Liver (tissue), 9 donors: ENCODE data around the gene DSE. TPM values are rescaled to one million over a fixed set of nuclear protein-coding genes. Genes with fewer than 3 reads are reported as not detected.

Experiments used
- DNase-seq: peaks from one replicate; pipeline ENCODE4 v3.0.0-alpha.2; 2017; ENCODE audit warnings: low spot score
- H3K27ac ChIP-seq, 2 donors: one replicate each; pipeline ENCODE4 v1.7.0; 2013; ENCODE audit warnings: inconsistent platforms in 2 of 2, low read length in 2 of 2, control low read depth in 1 of 2, low read depth in 1 of 2, mild to moderate bottlenecking in 1 of 2
- H3K27me3 ChIP-seq, 4 donors: one replicate each; pipeline versions ENCODE4 v1.6.1 to v1.7.0; 2013; ENCODE audit warnings: low read length in 3 of 4, inconsistent platforms in 1 of 4, mild to moderate bottlenecking in 1 of 4, moderate library complexity in 1 of 4; ENCODE audit not compliant: control insufficient read depth in 4 of 4, insufficient read depth in 4 of 4
- H3K36me3 ChIP-seq, 4 donors: one replicate each; pipeline versions ENCODE4 v1.6.1 to v1.7.0; 2013; ENCODE audit warnings: low read length in 3 of 4, mild to moderate bottlenecking in 3 of 4, low read depth in 1 of 4, moderate library complexity in 1 of 4; ENCODE audit not compliant: control insufficient read depth in 4 of 4, insufficient read depth in 3 of 4
- H3K4me1 ChIP-seq, 4 donors: one replicate each; pipeline versions ENCODE4 v1.6.1 to v1.7.0; 2013; ENCODE audit warnings: low read length in 3 of 4, mild to moderate bottlenecking in 3 of 4, moderate library complexity in 1 of 4; ENCODE audit not compliant: control insufficient read depth in 4 of 4, insufficient read depth in 4 of 4
- H3K4me3 ChIP-seq, 3 donors: one replicate each; pipeline versions ENCODE4 v1.6.1 to v1.7.0; 2013; ENCODE audit warnings: low read length in 3 of 3, control low read depth in 1 of 3, low read depth in 1 of 3, mild to moderate bottlenecking in 1 of 3
- H3K9ac ChIP-seq, 2 donors: one replicate each; pipeline ENCODE4 v1.7.0; 2013; ENCODE audit warnings: low read length in 2 of 2, mild to moderate bottlenecking in 2 of 2, moderate library complexity in 2 of 2, control low read depth in 1 of 2, low read depth in 1 of 2
- H3K9me3 ChIP-seq, 4 donors: one replicate each; pipeline versions ENCODE4 v1.6.1 to v1.7.0; 2013; ENCODE audit warnings: low read length in 3 of 4; ENCODE audit not compliant: control insufficient read depth in 4 of 4
- CTCF ChIP-seq: fragments of 150-350 bp; IDR thresholded peaks from 2 replicates; pipeline ENCODE4 v1.5.1; 2017; ENCODE audit warnings: improper control_type of control experiment, low read depth, low read length; ENCODE audit not compliant: missing input control
- EGR1 ChIP-seq, 2 donors: IDR thresholded peaks; 2 replicates each; pipeline ENCODE4 v1.6.1; 2016 to 2018; ENCODE audit warnings: antibody characterized with exemption in 2 of 2, low read depth in 2 of 2
- FOXA1 ChIP-seq: IDR thresholded peaks from 2 replicates; pipeline ENCODE4 v1.6.1; 2016; ENCODE audit warnings: antibody characterized with exemption
- GABPA ChIP-seq, 2 donors: IDR thresholded peaks in 1 of 2; conservative IDR thresholded peaks in 1 of 2; 2 replicates each; pipeline ENCODE4 v1.6.1; 2016; ENCODE audit warnings: antibody characterized with exemption in 2 of 2, mild to moderate bottlenecking in 1 of 2, moderate library complexity in 1 of 2
- HNF4G ChIP-seq: IDR thresholded peaks from 2 replicates; pipeline ENCODE4 v1.6.1; 2016; ENCODE audit warnings: antibody characterized with exemption
- JUND ChIP-seq, 2 donors: IDR thresholded peaks; 2 replicates each; pipeline ENCODE4 v1.6.1; 2016; ENCODE audit warnings: antibody characterized with exemption in 2 of 2
- NR2F2 ChIP-seq: IDR thresholded peaks from 2 replicates; pipeline ENCODE4 v1.6.1; 2016; ENCODE audit warnings: antibody characterized with exemption
- RAD21 ChIP-seq, 2 donors: IDR thresholded peaks; 2 replicates each; pipeline ENCODE4 v1.6.1; 2016; ENCODE audit warnings: antibody characterized with exemption in 2 of 2, mild to moderate bottlenecking in 2 of 2
- SP1 ChIP-seq: IDR thresholded peaks from 2 replicates; pipeline ENCODE4 v1.6.1; 2018; ENCODE audit warnings: antibody characterized with exemption, mild to moderate bottlenecking
- TAF1 ChIP-seq: conservative IDR thresholded peaks from 2 replicates; pipeline ENCODE4 v1.6.1; 2016; ENCODE audit warnings: antibody characterized with exemption, mild to moderate bottlenecking
- ZBTB33 ChIP-seq: IDR thresholded peaks from 2 replicates; pipeline ENCODE4 v1.6.1; 2016; ENCODE audit warnings: antibody characterized with exemption
- WGBS: extraction: QIAGEN DNeasy Blood & Tissue Kit; methylation state at CpG from one replicate; pipeline ENCODE4 v1.1.7; 2013; 5-methylcytosine and 5-hydroxymethylcytosine counted together
- polyA plus RNA-seq, 2 donors: library from polyadenylated mRNA; stranded (reverse) in 1 of 2; unstranded in 1 of 2; fragments of 200-250 nt in 1 of 2; fragments of >200 nt in 1 of 2; fragmentation: Nextera tagmentation in 1 of 2; extraction: Ambion mirVana in 1 of 2; gene quantifications; one replicate each; pipeline versions ENCODE4 v1.2.1 to v1.2.3, GENCODE V29; 2013 to 2015
- total RNA-seq, 2 donors: library from RNA; depleted of rRNA; stranded (reverse); fragments of >200 nt; gene quantifications; one replicate each; pipeline ENCODE4 v1.2.3, GENCODE V29; 2014
- TF ChIP-seq, protein P1 (sequence below): IDR thresholded peaks from 2 replicates; pipeline ENCODE4 v1.6.1; 2016; ENCODE audit warnings: antibody characterized with exemption, mild to moderate bottlenecking
- TF ChIP-seq, protein P2 (sequence below): IDR thresholded peaks from 2 replicates; pipeline ENCODE4 v1.6.1; 2016; ENCODE audit warnings: antibody characterized with exemption
- donor health status: healthy.
- donor health status: healthy.
- donor health status: healthy.
- donor health status: healthy.
- donor health status: healthy.

The DSE gene
- total and polyA plus RNA-seq, 4 donors, result 5.5 to 22.8 (median 9.6) TPM

DNA sequence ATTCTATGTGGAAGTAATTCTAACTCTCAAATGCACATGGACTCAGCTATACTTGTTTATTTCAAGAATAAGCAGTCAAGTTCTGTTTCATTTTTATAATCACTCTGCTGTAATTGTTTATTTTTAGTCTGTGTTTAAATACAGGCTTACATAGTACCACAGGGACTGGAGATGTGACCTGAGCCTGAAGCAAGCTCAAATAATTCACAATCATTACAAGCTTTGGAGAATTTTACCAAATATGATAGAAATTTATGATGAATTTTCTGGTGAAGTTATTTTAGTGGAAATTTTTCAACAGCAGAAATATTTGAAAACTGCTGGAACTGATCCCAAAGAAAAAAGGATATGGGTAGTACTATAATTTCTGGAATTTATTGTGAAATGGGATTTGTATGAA lies 41.6 kb upstream of the DSE start:
- H3K36me3 ChIP-seq, result no peaks in the 10 kb centered on the region
- H3K27ac ChIP-seq, result no peak overlapping the region
- no peak overlapping the region for H3K4me3 ChIP-seq
- H3K9me3 ChIP-seq, result peaks cover 0 to 3% (median 0%) of the 10 kb centered on the region in 4 donors
- H3K27me3 ChIP-seq, result no peaks in the 10 kb centered on the region
- DNase-seq, result no peak
- no peak overlapping the region for H3K9ac ChIP-seq
- TF ChIP-seq HNF4G, result no peak
- no peak for TF ChIP-seq JUND (IDR thresholded peaks at IDR 0.05)
- no peak for TF ChIP-seq CTCF
- TF ChIP-seq FOXA1, result no peak
- no peak for TF ChIP-seq NR2F2
- TF ChIP-seq TAF1, result no peak
- H3K4me1 ChIP-seq, result peaks cover 0 to 3% (median 1%) of the 10 kb centered on the region in 4 donors

GRCh38 chr6:116330511-116330910 lies 40.2 kb upstream of the DSE start:
- TF ChIP-seq JUND (IDR thresholded peaks at IDR 0.05) (no peak), SP1 (no peak), CTCF (no peak), NR2F2 (no peak), ZBTB33 (no peak), GABPA (IDR thresholded peaks at IDR 0.05 in 1 of 2, conservative IDR thresholded peaks at IDR 0.05 in 1 of 2) (no peak), RAD21 (IDR thresholded peaks at IDR 0.05) (no peak), EGR1 (IDR thresholded peaks at IDR 0.05; ENCODE audit: low read depth in 2 of 2) (no peak), HNF4G (no peak)
- TF ChIP-seq, protein P1, sequence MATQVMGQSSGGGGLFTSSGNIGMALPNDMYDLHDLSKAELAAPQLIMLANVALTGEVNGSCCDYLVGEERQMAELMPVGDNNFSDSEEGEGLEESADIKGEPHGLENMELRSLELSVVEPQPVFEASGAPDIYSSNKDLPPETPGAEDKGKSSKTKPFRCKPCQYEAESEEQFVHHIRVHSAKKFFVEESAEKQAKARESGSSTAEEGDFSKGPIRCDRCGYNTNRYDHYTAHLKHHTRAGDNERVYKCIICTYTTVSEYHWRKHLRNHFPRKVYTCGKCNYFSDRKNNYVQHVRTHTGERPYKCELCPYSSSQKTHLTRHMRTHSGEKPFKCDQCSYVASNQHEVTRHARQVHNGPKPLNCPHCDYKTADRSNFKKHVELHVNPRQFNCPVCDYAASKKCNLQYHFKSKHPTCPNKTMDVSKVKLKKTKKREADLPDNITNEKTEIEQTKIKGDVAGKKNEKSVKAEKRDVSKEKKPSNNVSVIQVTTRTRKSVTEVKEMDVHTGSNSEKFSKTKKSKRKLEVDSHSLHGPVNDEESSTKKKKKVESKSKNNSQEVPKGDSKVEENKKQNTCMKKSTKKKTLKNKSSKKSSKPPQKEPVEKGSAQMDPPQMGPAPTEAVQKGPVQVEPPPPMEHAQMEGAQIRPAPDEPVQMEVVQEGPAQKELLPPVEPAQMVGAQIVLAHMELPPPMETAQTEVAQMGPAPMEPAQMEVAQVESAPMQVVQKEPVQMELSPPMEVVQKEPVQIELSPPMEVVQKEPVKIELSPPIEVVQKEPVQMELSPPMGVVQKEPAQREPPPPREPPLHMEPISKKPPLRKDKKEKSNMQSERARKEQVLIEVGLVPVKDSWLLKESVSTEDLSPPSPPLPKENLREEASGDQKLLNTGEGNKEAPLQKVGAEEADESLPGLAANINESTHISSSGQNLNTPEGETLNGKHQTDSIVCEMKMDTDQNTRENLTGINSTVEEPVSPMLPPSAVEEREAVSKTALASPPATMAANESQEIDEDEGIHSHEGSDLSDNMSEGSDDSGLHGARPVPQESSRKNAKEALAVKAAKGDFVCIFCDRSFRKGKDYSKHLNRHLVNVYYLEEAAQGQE, result no peak
- TF ChIP-seq, protein P2, sequence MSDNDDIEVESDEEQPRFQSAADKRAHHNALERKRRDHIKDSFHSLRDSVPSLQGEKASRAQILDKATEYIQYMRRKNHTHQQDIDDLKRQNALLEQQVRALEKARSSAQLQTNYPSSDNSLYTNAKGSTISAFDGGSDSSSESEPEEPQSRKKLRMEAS, result no peak
- Histone ChIP-seq H3K36me3 (no peaks in the 10 kb centered on the region), H3K4me1 (peaks cover 0 to 3% (median 1%) of the 10 kb centered on the region in 4 donors), H3K9ac (no peak overlapping the region), H3K27me3 (no peaks in the 10 kb centered on the region), H3K4me3 (no peak overlapping the region), H3K27ac (no peak overlapping the region), H3K9me3 (peaks cover 0 to 3% (median 0%) of the 10 kb centered on the region in 4 donors)
- WGBS, result 99% methylated on average over 1 of the region's 1 CpG
- DNase-seq, result no peak
